Activated T-cell treated with anti-CD3 and anti-CD28 coated beads for 1 hour (primary cell): ENCODE data around the gene SUSD3.
"Not testable (repeated sequence)": the region's sequence is repeated elsewhere in the genome, so short reads cannot be mapped to it uniquely, and the experiment has no call there.

Experiments used
- DNase-seq: peaks from one replicate; pipeline ENCODE4 v3.0.0-alpha.2; 2020; ENCODE audit warnings: low read depth

The SUSD3 gene

DNA sequence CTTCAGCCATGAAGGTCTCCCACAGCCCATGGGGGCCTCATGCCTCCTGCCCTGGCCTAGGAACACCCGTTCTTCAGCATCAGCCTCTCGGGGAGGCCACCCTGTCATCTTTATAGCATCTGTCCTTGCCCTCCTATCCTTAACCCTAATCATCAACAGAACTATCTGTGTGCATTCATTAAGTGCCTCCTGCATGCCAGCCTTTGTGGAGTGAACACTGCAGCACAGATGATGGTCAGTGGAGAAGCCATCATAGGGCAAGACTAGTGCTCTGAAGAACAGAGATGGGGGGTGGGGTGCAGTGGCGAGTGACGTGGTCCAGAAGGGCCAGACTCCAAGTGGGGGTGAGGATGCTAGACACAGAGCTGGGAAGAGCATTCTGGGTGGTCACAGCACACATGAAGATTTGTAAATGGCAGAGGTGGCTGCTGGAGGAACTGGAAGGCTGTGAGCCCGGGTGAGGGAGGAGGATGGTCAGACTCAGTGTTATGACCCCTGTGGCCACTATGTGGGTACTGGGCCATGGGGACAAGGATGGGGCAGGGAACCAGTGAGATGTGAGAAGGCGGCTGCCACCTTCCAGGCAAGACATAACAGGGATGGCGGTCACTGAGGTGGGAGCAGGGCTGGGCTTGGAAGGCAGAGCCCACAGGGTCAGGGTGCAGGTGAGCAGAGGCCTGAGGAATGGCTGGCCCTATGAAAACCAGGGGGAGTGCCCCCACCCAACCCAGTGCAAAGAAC, 33.9 kb downstream of the SUSD3 start:
- no peak for DNase-seq

DNA sequence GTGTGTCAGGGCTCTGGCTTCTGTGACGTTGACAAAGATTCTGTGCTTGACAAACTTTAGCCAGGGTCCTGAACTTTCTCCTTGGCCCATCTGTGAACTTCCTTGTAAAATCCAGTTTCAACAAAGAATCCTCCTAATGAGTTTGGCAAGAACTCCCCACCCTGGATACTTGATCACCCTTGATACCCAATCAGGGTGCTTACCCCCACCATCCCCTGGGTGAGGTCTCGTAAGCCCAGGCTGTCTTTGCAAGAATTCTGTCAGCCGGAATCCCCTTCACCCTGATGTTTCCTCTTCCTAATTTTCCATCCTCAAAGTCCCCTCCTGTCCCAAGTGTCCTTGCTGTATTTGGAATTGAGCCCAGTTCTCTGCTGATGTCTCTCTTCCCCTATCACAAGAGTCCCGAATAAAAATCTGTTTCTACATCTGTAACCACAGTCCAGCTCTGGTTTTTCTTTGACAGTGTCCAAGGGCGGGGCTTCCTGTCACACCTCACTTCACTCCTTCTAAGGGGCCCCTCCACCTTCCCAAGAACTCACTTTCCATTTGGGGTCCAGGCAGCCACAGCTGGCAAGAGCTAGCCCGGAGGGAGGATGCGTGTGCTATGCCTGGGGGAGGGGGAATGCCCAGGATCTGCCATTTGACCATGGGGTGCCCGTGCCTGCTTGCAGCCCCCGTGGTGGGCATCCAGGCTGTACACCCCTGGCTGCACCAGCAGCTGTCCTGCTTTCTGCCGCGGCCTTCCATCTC, 34.8 kb downstream of the SUSD3 start:
- no peak for DNase-seq

GRCh38 chr9:93093877-93094657, 35.6 kb downstream of the SUSD3 start:
- DNase-seq: no peak

- DNase-seq: no peak
Measured at GRCh38 chr9:93094658-93095204, 36.2 kb downstream of the SUSD3 start.

GRCh38 chr9:93095205-93096130, 37.0 kb downstream of the SUSD3 start:
- peak; percentile 100 for DNase-seq

- DNase-seq: peak; percentile 17
Measured at GRCh38 chr9:93096131-93096802, 37.8 kb downstream of the SUSD3 start, which contains the start of gene CARD19. Gene CARD19, plus strand, starts transcription at chr9:93096217. Its CDS starts 129 bp downstream, at chr9:93096346.

- DNase-seq: no peak
Measured at GRCh38 chr9:93096811-93097382, 38.4 kb downstream of the SUSD3 start.

- no peak for DNase-seq
Measured at GRCh38 chr9:93097511-93098201, 39.2 kb downstream of the SUSD3 start.

- no peak for DNase-seq
Measured at GRCh38 chr9:93098236-93098946, 39.9 kb downstream of the SUSD3 start.

DNA sequence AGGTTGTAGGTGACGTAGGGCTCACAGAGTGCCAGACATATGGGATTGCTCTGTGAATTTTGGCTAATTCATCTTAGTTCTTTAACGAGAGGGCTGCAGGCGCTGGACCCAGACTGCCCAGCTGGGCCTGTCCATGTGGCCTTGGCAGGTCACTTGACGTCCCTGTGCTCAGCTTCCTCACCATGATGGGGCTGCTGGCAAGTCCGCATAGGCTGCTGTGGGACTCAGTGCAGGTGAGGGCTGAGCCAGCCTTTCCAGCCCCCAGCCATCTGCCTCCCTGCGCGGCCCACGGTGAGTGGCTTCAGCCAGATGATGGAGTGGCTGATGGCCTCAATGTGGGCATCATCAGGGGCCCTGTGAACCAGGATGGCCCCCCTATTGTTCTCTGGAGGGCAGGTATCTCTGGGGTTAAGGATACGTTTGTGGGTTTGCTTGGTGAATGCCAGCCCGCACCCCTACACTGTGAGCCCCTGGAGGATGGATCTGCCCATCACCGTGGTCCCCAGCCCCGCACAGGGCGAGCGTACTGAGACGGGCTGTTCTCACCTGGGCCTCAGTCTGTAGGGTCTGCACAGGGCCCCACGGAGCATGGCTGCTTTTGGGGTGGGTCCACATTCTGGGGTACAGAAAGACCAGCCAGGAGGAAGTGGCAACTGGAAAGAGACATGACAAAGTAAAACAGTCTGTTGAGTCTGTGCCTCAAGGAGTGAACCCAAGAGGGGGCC, 41.2 kb downstream of the SUSD3 start:
- no peak for DNase-seq

- no peak for DNase-seq
Measured at GRCh38 chr9:93100276-93100636, 41.8 kb downstream of the SUSD3 start.

DNA sequence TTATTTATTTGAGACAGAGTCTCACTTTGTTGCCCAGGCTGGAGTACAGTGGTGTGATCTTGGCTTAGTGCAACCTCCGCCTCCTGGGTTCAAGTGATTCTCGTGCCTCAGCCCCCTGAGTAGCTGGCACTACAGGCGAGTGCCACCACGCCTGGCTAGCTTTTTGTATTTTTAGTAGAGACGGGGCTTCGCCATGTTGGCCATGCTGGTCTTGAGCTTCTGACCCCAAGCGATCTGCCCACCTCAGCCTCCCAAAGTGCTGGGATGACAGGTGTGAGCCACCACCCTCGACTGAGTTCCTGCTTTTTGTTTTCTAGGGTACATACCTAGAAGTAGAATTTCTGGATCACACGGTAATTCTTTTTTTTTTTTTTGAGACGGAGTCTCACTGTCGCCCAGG, 42.6 kb downstream of the SUSD3 start:
- DNase-seq: not testable (repeated sequence)

DNA sequence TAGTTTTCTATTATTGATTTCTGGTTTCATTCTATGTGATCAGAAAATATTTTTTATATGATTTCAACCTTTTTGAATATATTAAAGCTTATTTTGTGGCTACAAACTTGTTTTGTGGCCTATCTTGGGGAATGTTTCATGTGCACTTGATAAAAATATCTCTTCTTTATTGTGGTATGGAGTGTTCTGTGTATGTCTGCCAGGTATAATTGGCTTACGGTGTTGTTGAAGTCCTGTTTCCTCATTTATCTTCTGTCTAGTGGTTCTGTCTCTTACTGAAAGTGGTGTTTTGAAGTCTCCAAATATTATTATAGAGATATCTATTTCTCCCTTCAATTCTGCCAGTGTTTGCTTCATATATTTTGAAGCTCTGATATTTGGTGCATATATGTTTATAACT, 47.1 kb downstream of the SUSD3 start:
- no peak for DNase-seq

DNA sequence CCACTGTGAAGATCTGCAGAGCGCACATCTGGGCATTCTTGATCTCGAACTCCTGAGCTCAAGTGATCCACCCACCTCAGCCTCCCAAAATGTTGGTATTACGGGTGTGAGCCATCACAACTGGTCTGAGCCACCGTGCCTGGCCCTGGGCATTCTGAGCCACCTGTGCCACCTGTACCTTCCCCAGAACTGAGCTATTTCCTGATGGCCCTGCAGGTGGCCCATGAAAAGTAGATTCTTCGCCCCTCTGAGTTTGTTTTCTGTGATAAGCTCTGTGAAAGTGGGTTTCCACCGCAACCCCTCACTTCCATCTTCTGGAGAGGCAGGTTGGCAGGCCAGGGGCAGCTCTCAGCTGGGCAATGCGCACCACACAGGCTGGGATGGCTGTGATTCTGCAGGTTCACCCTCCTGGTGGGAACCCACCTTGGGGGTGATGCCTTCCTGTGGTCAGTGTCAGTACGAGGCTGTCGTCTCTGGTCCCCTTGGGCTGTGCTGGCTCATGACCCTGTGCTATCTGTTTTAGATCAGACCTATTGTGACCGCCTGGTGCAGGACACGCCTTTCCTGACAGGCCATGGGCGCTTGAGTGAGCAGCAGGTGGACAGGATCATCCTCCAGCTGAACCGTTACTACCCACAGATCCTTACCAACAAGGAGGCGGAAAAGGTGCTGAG, 48.8 kb downstream of the SUSD3 start:
- DNase-seq: no peak

DNA sequence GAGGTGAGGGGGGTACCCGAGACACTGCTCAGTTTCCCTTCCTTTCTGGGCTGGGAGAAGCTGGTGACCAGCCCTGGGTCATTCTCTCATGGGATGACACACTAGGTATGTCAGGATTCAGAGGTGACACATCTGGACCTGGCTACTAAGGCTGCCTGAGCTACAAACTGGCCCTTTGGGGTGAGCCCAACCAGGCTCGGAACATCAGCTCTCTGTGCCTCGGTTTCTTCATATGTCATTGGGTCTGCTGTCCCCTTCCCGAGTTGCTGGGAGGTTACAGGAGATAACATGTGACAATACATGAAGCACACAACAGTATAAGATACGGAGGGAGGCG, 49.3 kb downstream of the SUSD3 start:
- no peak for DNase-seq

- DNase-seq: no peak
Measured at GRCh38 chr9:93108291-93109041, 50.0 kb downstream of the SUSD3 start.

- DNase-seq: no peak
Measured at GRCh38 chr9:93110311-93110855, 51.9 kb downstream of the SUSD3 start.
